Epithelial cell of prostate (primary cell): ENCODE measurements around the gene IFITM1.
"Not testable (repeated sequence)": the region's sequence is repeated elsewhere in the genome, so short reads cannot be mapped to it uniquely, and the experiment has no call there.

Experiments used
- DNase-seq: peaks from one replicate; pipeline ENCODE4 v3.0.0-alpha.2; 2011; ENCODE audit warnings: low read depth, low spot score
- H3K27ac ChIP-seq: fragments of 450-650 bp; 2 replicates; pipeline ENCODE4 v1.5.1; 2017; ENCODE audit warnings: mild to moderate bottlenecking

The IFITM1 gene

DNA sequence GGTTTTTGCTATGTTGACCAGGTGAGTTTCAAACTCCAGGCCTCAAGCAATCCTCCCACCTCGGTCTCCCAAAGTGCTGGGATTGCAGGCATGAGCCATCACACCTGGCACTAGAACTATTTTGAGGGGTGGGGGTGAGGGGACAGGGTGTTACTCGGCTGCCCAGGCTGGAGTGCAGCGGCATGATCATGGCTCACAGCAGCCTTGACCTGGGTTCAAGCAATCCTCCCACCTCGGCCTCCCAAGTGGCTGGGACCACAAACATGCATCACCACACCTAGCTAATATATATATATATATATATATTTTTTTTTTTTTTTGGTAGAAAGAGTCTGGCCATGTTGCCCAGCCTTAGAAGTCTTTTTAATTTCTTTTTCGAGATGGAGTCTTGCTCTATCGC, 23.9 kb downstream of the IFITM1 start:
- H3K27ac ChIP-seq, result no peak overlapping the region
- DNase-seq, result no peak

DNA sequence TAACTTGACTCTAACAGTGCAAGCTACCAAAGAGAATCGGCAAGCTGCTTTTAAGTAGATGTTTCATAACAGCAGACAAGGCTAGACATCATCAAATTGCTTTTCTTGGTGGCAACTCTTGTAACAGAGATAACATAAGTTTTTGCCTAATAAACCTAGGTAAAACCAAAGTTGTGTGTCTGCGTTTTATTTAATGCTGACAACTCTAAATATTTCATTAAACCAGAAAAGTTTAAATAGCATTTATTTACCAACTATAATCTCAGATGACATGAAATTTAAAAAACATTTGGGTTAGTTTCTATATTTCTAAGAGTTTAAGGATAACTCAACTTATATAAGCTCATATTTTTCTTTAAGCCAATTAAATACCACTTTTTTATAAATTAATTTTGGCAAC, 26.1 kb downstream of the IFITM1 start:
- no peak overlapping the region for H3K27ac ChIP-seq
- DNase-seq, result no peak

DNA sequence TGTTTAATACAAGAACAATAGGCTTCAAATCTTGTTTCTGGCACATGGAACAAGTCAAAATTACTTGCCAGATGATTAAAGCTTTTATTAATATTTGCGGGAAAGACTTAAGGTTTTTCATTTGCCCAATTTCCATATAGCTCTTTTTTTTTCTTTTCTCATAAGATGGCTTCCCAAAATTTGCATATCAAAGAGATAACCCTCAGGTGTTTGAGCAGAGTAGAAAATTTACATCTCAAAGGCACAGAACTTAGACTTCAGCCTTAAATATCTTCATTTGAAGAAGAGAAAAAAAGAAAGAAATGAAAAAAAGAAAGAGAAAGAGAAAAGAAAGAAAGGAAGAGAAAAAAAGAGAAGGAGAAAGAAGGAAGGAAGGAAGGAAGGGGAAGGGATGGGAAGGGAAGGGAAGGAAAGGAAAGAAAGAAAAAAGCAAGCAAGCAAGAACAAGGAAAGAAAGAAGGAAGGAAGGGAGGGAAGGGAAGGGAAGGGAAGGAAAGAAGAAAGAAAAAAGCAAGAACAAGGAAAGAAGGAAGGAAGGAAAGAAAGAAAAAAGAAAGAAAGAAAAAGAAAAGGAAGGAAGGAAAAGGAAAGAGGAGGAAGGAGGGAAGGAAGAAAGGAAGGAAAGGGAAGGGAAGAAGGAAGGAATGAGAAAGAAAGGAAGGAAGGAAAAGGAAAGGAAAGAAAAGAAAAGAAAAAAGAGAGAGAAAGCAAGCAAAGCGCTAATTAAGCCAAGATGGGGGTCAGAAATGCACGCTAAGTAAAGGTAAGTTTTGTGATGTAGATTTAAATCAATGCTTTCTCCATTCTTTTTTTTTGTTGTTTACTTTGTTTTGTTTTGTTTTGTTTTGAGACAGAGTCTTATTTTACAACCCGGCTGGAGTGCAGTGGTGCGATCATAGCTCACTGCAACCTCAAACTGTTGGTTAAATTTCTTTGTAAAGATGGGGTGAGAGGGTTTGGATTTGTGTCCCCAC, 27.0 kb downstream of the IFITM1 start:
- H3K27ac ChIP-seq, result no peak overlapping the region
- DNase-seq, result no peak

DNA sequence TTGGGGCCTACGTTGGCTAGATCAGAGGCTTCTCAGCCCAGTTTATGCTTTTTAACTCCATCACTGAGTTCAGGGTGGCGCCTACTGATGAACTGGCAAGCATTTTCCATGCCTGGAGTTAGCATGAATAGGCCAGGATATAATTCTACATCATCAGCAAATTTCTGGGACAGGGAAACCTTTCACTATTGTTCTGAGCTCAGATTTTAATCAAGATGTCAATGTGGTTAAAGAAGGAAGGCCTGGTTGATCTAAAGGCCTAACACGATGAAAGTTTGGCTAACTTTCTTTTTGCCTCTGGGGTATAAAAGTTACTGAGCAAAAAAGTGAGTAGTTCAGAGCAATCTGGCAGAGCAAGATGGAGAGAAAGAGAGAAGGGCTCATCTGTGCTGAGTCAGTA, 28.5 kb downstream of the IFITM1 start:
- DNase-seq, result no peak
- H3K27ac ChIP-seq, result no peak overlapping the region

DNA sequence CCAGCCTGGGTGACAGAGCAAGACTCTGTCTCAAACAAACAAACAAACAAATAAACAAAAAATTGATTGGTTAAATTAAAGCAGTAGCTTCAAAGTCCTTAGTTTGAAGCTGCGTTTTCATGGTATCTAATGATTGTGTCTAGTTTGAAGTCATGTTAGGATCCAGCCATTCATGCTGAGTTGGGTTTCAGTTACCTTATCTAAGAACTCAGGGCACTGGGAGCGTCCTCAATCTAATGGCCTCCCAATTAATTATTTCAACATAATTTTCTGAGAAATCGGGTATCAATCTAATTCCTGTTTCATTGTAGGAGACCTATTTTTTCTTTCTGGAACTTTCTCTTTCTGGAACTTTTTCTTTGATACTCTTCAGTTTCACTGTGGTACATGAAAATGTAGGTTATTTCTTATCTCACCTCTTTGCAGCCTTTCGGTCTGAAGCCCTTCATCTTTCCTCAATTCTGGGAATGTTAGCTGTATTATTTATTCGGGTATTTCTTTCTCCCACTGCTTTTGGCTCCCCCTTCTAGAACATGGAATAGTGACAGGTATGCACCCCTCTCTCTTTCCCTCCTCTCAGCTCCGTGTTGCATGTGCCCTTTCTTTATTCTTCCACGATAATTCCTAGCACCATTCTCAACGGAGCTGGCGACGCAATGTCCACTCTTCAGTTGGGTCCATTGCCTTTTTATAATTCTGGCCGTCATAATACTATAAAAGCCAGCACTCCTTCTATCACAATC, 31.2 kb downstream of the IFITM1 start:
- H3K27ac ChIP-seq, result no peak overlapping the region
- no peak for DNase-seq

DNA sequence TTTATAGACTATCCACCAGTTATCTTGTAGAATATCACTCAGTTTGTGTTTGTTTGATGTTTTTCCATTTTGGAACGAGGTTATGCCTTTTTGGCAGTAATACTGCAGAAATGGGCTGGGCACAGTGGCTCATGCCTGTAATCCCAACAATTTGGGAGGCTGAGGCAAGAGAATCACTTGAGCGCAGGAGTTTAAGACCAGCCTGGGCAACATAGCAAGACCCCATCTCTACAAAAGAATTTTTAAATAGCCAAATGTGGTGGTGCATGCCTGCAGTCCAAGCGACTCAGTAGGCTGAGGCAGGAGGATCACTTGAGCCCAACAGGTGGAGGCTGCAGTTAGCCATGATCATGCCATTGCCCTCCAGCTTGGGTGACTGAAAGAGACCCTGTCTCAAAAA, 32.7 kb downstream of the IFITM1 start:
- H3K27ac ChIP-seq, result no peak overlapping the region
- no peak for DNase-seq

DNA sequence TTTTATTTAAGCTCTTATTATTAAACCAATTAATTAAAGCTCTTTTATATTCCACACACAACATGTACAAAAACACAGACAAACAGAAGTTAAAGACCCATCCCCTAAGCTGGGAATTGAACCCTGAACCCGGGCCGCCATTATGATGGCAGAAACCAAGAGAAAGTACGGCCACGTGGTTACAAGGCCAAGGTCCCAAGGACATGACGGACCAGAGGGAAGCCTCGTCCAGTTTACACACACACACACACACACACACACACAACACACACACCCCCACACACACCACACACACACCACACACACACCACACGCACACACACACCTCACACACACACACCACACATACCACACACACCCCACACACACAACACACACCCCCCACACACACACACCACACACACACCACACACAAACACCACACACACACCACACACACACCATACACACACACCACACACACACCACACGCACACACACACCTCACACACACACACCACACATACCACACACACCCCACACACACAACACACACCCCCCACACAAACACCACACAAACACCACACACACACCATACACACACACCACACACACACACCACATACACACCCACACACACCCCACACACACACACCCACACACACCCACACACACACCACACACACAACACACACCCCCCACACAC, 35.6 kb downstream of the IFITM1 start:
- not testable (repeated sequence) for DNase-seq, H3K27ac ChIP-seq

DNA sequence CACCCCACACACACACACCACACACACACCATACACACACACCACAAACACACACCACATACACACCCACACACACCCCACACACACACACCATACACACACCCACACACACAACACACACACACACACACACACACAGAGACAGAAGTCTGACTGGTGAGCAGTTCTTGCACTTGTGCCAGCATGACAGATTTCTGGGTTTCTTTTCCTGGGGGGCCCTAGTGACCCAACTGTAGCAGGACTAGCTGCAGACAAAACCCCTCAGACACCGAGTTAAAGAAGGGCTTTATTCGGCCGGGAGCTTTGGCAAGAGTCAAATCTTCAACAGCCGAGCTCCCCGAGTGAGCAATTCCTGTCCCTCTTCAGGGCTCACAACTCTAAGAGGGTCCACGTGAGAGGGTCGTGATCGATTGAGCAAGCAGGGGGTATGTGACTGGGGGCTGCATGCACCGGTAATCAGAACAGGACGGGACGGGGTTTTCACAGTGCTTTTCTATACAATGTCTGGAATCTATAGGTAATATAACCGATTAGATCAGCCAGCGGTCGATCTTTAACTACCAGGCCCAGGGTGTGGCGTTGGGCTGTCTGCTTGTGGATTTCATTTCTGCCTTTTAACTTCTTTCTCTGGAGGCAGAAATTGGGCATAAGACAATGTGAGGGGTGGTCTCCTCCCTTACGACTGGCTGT, 36.3 kb downstream of the IFITM1 start:
- H3K27ac ChIP-seq, DNase-seq: not testable (repeated sequence)

DNA sequence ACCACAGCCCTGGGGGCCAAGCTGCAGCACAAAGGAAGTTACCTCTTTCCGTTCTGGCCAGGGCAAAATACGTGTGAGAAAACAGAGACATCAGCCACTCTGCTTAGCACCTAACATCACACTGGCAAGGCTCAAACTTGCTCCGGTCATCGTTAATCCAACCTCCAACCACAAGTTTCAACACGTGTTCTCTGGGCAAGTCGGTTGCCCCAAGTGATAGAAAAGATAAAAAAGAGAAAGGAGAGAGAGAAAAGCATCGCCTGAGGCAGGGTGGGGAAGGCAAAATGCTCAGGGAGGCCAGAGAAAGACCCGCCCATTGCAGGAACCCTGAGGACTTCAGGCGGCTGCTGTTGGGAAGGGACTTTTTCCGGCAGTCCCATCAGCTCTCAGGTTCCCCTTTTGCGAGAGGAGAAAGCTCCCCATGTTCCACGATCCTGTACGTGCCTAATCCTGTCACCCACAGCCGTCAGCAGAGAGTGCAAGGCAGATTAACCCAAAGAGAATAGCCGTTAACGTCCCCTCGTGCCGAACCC, 36.9 kb downstream of the IFITM1 start:
- H3K27ac ChIP-seq, result no peak overlapping the region
- peak; percentile 49 for DNase-seq

DNA sequence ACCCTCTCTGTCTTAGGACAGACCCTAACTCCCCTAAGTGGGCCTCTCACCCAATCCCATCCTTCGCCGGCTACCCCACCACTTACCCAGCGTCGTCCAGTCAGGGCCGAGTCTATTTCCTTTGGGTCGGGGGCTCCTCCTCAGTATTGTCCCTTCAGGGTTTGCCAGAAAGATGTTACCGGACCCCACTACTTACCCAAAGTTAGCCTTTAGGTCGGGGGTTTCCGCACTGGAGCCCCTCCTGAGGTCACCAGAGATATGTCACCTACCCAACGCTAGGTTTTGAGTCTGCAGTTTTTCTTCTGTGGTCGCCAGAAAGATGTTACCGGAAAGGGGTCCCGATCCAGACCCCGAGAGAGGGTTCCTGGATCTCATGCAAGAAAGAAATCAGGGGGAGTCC, 37.6 kb downstream of the IFITM1 start:
- H3K27ac ChIP-seq, result no peak overlapping the region
- no peak for DNase-seq

DNA sequence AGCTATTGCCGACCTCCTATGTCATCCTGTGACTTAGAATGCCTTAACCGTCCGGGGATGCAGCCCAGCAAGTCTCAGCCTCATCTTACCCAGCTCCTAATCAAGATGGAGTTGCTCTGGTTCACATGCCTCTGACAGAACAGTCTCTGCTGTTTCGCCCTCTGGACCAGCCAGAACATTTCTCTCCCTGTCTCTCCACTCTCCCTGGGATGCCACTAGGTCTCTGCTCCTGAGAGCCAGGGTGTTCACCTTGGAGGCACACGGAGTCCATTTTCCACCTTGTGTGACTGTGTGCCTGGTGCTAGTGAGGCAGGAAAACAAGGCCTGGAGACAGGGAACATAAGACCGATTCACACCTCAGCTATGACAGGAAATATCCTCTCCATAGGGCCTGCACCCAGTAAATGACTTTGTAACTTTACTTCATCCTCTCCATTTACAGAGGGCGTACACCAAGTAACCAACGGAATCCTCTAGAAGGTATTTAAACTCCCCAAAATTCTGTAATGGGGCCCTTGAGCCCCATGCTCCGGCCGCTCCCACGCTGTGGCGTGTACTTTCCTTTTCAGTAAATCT, 38.7 kb downstream of the IFITM1 start:
- H3K27ac ChIP-seq, result no peak overlapping the region
- no peak for DNase-seq

DNA sequence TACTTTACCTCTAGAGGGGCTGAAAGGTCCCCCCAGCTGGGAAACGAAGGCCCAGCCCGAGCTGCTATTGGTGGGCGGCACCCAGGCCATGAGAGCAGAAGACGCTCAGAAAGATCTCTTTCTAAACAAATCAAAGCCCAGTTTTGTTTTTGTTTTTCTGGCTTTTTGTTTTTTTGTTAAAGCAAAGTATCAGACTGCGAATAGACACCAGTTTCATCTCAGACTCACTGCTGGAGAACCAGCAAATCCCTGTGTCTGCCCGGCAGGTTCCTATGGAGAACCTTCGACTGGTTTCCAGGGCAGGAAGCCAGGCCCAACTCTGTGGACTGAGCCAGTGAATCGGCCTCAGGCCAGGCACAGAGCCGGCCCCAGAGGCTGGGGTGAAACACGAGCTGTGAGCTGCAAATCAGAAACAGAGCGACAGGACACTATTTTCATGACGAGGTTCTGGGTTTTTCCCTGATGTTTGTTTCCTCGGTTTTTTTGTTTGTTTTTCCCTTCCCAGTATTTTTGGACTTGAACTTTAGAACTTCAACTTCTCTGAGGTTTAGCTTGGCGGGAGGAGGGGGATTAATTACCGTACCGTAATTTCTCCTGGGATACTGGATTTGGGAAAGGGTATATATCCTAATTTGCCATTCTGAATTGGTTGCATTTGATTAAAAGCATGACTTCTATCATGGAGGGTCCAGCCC, 39.5 kb downstream of the IFITM1 start:
- DNase-seq, result no peak
- no peak overlapping the region for H3K27ac ChIP-seq

DNA sequence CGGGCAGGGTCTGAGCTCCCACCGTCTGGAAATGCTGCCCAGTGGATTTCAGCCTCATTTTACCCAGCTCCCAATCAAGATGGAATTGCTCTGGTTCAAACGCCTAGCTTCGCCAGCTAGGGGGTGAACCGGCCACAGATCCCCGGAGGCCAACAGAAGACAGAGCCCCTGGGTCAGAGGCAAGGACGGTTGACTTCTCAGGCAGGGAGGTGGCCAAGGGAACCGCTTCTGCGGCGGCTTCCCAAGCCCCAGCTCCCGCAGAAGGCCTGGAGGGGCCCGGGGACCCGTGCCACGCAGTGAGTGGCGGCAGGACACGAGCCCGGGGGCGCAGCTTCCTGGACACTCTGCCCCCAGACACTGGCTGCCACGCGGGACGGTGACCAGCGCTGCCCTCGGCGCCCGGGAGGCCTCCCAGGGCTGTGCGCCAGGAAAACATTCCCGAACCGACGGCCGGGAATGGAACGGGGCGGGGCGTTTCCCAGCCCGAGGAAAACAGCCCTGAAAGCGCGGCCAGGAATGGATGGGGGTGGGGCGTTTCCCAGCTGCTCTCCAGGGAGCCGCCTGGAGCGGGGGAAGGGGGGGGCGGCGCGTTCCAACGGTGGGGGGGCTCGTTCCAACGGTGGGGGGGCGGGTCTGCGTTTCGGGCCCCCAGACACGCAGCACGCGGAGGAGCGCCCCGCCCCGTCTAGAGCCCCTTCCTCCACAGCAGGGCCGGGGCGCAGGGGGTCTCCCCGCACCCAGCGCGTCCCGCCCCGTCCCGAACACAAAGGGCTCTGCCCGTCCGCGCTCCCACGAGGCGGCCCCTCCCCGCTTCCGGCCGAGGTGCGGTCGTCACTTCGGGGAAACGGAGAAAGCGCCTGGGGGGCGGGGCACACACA, 42.0 kb downstream of the IFITM1 start:
- H3K27ac ChIP-seq, result peak overlapping the region; percentile 22
- DNase-seq, result peak; percentile 37

DNA sequence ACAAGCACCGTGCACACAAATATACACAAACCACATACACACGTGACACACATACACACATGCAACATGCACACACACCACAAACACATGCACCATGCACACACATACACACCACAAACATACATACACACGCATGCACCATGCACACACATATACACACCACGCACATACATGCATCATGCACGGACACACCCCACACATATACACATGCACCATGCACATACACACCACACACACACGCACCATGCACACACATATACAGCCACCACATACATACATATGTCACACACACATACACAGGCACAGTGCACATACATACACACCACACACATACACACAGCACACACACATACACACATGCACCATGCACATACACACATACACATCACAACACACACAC, 42.8 kb downstream of the IFITM1 start:
- no peak for DNase-seq
- no peak overlapping the region for H3K27ac ChIP-seq

DNA sequence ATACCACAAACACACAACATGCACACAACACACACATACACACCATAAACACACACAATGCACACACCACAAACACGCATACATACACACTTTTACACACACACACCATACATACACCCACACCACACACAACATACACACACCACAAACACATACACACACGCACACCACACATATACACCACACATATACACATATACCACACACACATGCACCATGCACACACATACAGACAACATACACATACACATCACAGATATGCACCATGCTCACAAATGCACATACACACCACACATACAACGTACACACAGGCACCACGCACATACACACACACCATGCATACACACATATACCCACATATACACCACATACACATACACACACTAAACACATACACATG, 43.7 kb downstream of the IFITM1 start:
- DNase-seq, result no peak
- no peak overlapping the region for H3K27ac ChIP-seq

DNA sequence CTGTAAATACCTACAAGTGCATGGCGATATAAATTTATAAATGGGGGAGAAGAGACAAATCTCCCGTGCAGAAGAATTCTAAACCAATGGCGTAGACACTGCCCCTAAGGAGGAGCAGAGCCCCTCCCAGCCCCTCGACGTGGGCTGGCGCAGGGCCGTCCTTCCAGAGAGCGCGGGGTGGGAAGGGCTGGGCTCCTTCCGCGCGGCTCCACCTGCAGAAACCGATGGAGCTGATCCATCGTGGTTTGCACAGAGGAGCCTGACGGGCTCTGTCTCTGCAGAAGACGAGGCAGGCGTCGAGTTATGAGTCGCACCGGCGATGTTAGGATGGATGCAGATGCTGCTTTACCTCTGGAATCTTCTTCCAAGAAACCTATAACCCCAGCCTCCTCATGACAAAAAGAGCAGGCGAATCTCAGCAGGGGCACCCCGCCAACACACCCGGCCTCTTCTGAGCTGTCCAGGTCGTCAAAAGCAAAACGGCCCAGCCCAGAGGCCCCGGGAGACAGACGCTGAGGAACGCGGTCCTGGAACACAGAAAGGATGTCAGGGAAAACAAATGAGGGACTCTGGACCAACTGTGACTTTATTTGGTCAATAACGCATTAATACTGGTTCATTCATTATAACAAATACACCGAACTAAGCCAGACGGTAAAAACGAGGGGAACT, 44.4 kb downstream of the IFITM1 start:
- DNase-seq, result no peak
- H3K27ac ChIP-seq, result no peak overlapping the region

DNA sequence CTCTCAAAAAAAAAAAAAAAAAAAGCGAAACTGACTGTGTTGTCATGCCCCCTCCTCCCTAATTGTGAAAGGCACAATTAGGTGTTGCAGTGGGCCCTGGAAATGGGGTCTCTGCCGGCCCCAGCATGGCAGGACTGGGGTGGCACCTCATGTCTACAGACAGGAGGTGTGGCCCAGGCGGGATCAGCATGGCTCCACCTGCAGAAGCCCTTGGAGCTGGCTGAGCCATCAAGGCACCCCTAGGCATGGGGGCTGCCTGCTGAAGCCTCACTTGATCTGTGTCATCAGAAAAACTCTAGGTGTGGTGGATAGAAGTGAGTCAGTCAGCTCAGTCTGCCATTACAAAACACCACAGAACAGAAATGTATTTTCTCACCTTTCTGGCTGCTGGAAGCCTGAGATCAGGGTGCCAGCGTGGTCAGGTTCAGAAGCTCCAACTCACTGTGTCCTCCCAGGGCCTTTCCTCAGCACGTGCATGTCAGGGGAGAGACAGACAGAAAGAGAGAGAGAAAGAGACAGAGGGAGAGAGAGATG, 45.4 kb downstream of the IFITM1 start:
- H3K27ac ChIP-seq, result no peak overlapping the region
- DNase-seq, result peak; percentile 20
